K562 (cell line): ENCODE data around the gene KCNK4. TPM values are rescaled to one million over a fixed set of nuclear protein-coding genes. Genes with fewer than 3 reads are reported as not detected.

ENCODE experiments used
- ATAC-seq: fragments of 200-7000 bp; cut with Tn5 transposase; 3 replicates; pipeline ENCODE4 v1.9.1; 2020; ENCODE audit warnings: moderate library complexity
- BruUV-seq: library from RNA; stranded (reverse); fragments of 400-500 nt; replicated peaks from 2 replicates; lab custom pipeline; 2021; lab: Mats Ljungman, UMichigan
- CTCF ChIA-PET: fragments of 300-600 bp; formaldehyde crosslinking; extraction: SDS; loops from one replicate; lab custom pipeline; 2021; ENCODE audit warnings: low intra/inter-chr PET ratio; lab: Yijun Ruan, JAX
- POLR2A ChIA-PET: fragments of 300-600, 350-650 bp; sonication (Branson Sonifier 250); formaldehyde crosslinking; extraction: SDS; loops from one replicate; lab custom pipeline; 2021; ENCODE audit warnings: antibody characterized with exemption, inconsistent platforms; lab: Yijun Ruan, JAX
- DNase-seq, 4 experiments: peaks; one replicate each; pipeline versions ENCODE4 v3.0.0 to v3.0.0-alpha.2; 2011 to 2018; ENCODE audit warnings: low spot score in 3 of 4, mixed read lengths in 3 of 4; ENCODE audit errors: extremely low read depth in 1 of 4
- FAIRE-seq: peaks from 2 replicates; lab custom pipeline; 2011; peaks lifted over from hg19 to GRCh38; lab: Jason Lieb, UNC
- H2AFZ ChIP-seq: 2 replicates; pipeline ENCODE4 v1.6.0; 2011; ENCODE audit warnings: low read depth, low read length, control low read depth, inconsistent platforms
- H3K27ac ChIP-seq: fragments of 200-600 bp; 3 replicates; pipeline ENCODE4 v1.8.0; 2011; ENCODE audit warnings: low read depth, mild to moderate bottlenecking, control low read depth, inconsistent platforms, low read length, moderate library complexity, mixed read lengths; ENCODE audit errors: extremely low read depth
- H3K27me3 ChIP-seq, 2 experiments: fragments of 300-600 bp in 1 of 2; 2 replicates in 1 of 2; 3 replicates in 1 of 2; pipeline versions ENCODE4 v1.6.0 to v1.8.0; 2011; ENCODE audit warnings: inconsistent platforms in 2 of 2, low read length in 2 of 2, mild to moderate bottlenecking in 1 of 2, mixed read lengths in 1 of 2, moderate library complexity in 1 of 2; ENCODE audit not compliant: control insufficient read depth in 2 of 2, insufficient read depth in 2 of 2
- H3K36me3 ChIP-seq: fragments of 300-600 bp; 3 replicates; pipeline ENCODE4 v1.8.0; 2011; ENCODE audit warnings: mild to moderate bottlenecking, low read length, inconsistent platforms; ENCODE audit not compliant: control insufficient read depth, insufficient read depth
- H3K4me1 ChIP-seq, 2 experiments: fragments of 200-600 bp in 1 of 2; replicated peaks in 1 of 2; 2 replicates in 1 of 2; 3 replicates in 1 of 2; pipeline versions ENCODE4 v1.5.1 to v1.8.0; 2011; ENCODE audit warnings: inconsistent platforms in 2 of 2, low read length in 2 of 2, mild to moderate bottlenecking in 1 of 2, mixed read lengths in 1 of 2, moderate library complexity in 1 of 2; ENCODE audit not compliant: control insufficient read depth in 2 of 2, insufficient read depth in 2 of 2
- H3K4me2 ChIP-seq: 2 replicates; pipeline ENCODE4 v1.6.1; 2011; ENCODE audit warnings: low read length, control low read depth, inconsistent platforms, mixed read lengths; ENCODE audit not compliant: insufficient read depth
- H3K4me3 ChIP-seq: fragments of 200-600 bp; sonication (generic), shearing (Covaris generic); 2 replicates; pipeline ENCODE4 v1.5.1; 2016; ENCODE audit warnings: control low read depth, inconsistent platforms
- H3K79me2 ChIP-seq: fragments of 200-600 bp; 3 replicates; pipeline ENCODE4 v1.8.0; 2011; ENCODE audit warnings: low read length, inconsistent platforms; ENCODE audit not compliant: control insufficient read depth, insufficient read depth
- H3K9ac ChIP-seq, 2 experiments: 2 replicates each; pipeline versions ENCODE4 v1.6.0 to v1.6.1; 2011; ENCODE audit warnings: low read depth in 2 of 2, low read length in 2 of 2, control low read depth in 1 of 2, inconsistent platforms in 1 of 2, mild to moderate bottlenecking in 1 of 2, mixed read lengths in 1 of 2; ENCODE audit not compliant: insufficient read depth in 1 of 2
- H3K9me1 ChIP-seq: one replicate; pipeline ENCODE4 v1.6.0; 2011; ENCODE audit warnings: inconsistent platforms, mild to moderate bottlenecking, low read length, moderate library complexity; ENCODE audit not compliant: control insufficient read depth, insufficient read depth
- H3K9me3 ChIP-seq: replicated peaks from 2 replicates; pipeline ENCODE4 v1.5.1; 2011; ENCODE audit warnings: low read depth, low read length, inconsistent platforms; ENCODE audit not compliant: control insufficient read depth, insufficient read depth
- H4K20me1 ChIP-seq: replicated peaks from 2 replicates; pipeline ENCODE4 v1.6.1; 2011; ENCODE audit warnings: low read length, inconsistent platforms, mixed read lengths; ENCODE audit not compliant: control insufficient read depth, insufficient read depth
- CCAR2 ChIP-seq: fragments of 200-400 bp; formaldehyde crosslinking; IDR thresholded peaks from 2 replicates; pipeline ENCODE4 v1.6.1; 2017; ENCODE audit warnings: mild to moderate bottlenecking, low read depth, low read length
- CREB1 ChIP-seq, 2 experiments: sonication (generic) in 1 of 2; formaldehyde crosslinking in 1 of 2; IDR thresholded peaks; 2 replicates each; pipeline versions ENCODE4 v1.6.1 to v1.8.0; 2012 to 2022; ENCODE audit warnings: inconsistent platforms in 1 of 2, mild to moderate bottlenecking in 1 of 2, missing genetic modification reagents in 1 of 2, moderate library complexity in 1 of 2
- EGR1 ChIP-seq: fragments of 450-650 bp; conservative IDR thresholded peaks from 2 replicates; pipeline ENCODE4 v1.6.1; 2017; ENCODE audit warnings: mild to moderate bottlenecking
- ELF2 ChIP-seq: fragments of 250-450 bp; sonication (Bioruptor Pico); IDR thresholded peaks from 2 replicates; pipeline ENCODE4 v1.5.0; 2021; ENCODE audit warnings: mild to moderate bottlenecking
- GATAD2A ChIP-seq: fragments of 450-650 bp; IDR thresholded peaks from 2 replicates; pipeline ENCODE4 v1.6.1; 2017
- HMGN3 ChIP-seq: IDR thresholded peaks from 2 replicates; pipeline ENCODE4 v1.6.1; 2011; ENCODE audit warnings: borderline replicate concordance, low read depth, mild to moderate bottlenecking, mixed read lengths, low read length; ENCODE audit not compliant: insufficient read length; ENCODE audit errors: extremely low read depth
- ILF3 ChIP-seq: fragments of 450-650 bp; IDR thresholded peaks from 2 replicates; pipeline ENCODE4 v1.6.1; 2018; ENCODE audit warnings: antibody characterized with exemption, mild to moderate bottlenecking, moderate library complexity, borderline replicate concordance
- MGA ChIP-seq: fragments of 450-650 bp; IDR thresholded peaks from 2 replicates; pipeline ENCODE4 v1.6.1; 2016; ENCODE audit warnings: mild to moderate bottlenecking, moderate library complexity
- TCFL5 ChIP-seq: fragments of 250-450 bp; sonication (Bioruptor Pico); conservative IDR thresholded peaks from 2 replicates; pipeline ENCODE4 v1.6.1; 2021; ENCODE audit warnings: mild to moderate bottlenecking, moderate library complexity, matching md5 sums
- ZNF274 ChIP-seq: IDR thresholded peaks from 2 replicates; pipeline ENCODE4 v1.6.1; 2011; ENCODE audit warnings: low read depth, mild to moderate bottlenecking, low read length, moderate library complexity, borderline replicate concordance
- ZNF77 ChIP-seq: fragments of 250-450 bp; sonication (Bioruptor Pico); IDR thresholded peaks from 2 replicates; pipeline ENCODE4 v1.5.0; 2020
- WGBS: fragments of 100-300 bp; shearing (Covaris generic); methylation state at CpG from one replicate; pipeline ENCODE4 v1.1.6; 2016; ENCODE audit warnings: low coverage, mixed read lengths; ENCODE audit not compliant: insufficient coverage; ENCODE audit errors: missing lambda C conversion rate; 5-methylcytosine and 5-hydroxymethylcytosine counted together
- in situ Hi-C: fragments of 300-500 bp; cut with MboI; formaldehyde crosslinking; loops from 4 replicates; pipeline ENCODE4 v1.15.0; 2018; ENCODE audit warnings: inconsistent platforms, mixed read lengths
- intact Hi-C: fragments of 100-400 bp; cut with micrococcal nuclease; formaldehyde crosslinking; loops from 2 replicates; pipeline ENCODE4 v1.14.2; 2022
- polyA plus RNA-seq, 8 experiments: library from polyadenylated mRNA; depleted of rRNA in 4 of 8; stranded (reverse) in 5 of 8; unstranded in 3 of 8; fragments of >200 nt; fragmentation: Nextera tagmentation in 2 of 8; fragmentation: Illumina TruSeq in 1 of 8; extraction: Ambion mirVana in 2 of 8; extraction: Trizol in 1 of 8; gene quantifications; 2 replicates each; pipeline versions ENCODE4 v1.2.1 to v1.2.3, GENCODE V29; 2011 to 2014; ENCODE audit warnings: inconsistent platforms in 1 of 8, missing spikeins in 1 of 8
- total RNA-seq, 7 experiments: library from RNA; depleted of rRNA in 6 of 7; stranded (reverse); fragments of >200 nt in 6 of 7; fragmentation: Illumina TruSeq in 2 of 7; extraction: Trizol in 2 of 7; gene quantifications; 2 replicates each; pipeline versions ENCODE4 v1.2.1 to v1.2.3, GENCODE V29; 2011 to 2021; ENCODE audit warnings: low replicate concordance in 1 of 7

KCNK4 gene
- total and polyA plus RNA-seq, 9 of the 15 experiments (the other 6 are each of a cell fraction or from before 2014, with no cell fraction given), result not detected

GRCh38 chr11:64340671-64341335 lies 49.7 kb downstream of the KCNK4 start:
- Histone ChIP-seq H3K9me3 (no peaks in the 10 kb centered on the region), H3K79me2 (no peaks in the 10 kb centered on the region), H3K9ac (peak overlapping the region; percentile 36 to 77; a peak in 3 of 4 replicates), H2AFZ (peak overlapping the region; percentile 86), H3K4me2 (peak overlapping the region; percentile 75), H3K27ac (no peak overlapping the region; the same call in 2 of the 3 replicates), H3K4me3 (peak overlapping the region; percentile 28), H3K9me1 (no peaks in the 10 kb centered on the region), H4K20me1 (no peaks in the 10 kb centered on the region; the same call in 1 of the 2 replicates), H3K27me3 (no peaks in the 10 kb centered on the region), H3K36me3 (no peaks in the 10 kb centered on the region), H3K4me1 (peaks cover 25 to 64% of the 10 kb centered on the region in 2 experiments; a peak in 4 of 5 replicates)
- ChIA-PET POLR2A (interaction anchor here (0.6 to 2.6 kb wide), 10 partner anchors 9 to 785 kb away, joined by 3 to 20 read pairs (median 3); partner anchors contain the start of genes PRDX5 and TRMT112), CTCF (no interaction called here)
- 9% methylated on average over 12 of the region's 33 CpGs for WGBS
- in situ Hi-C loops, result no loop called here
- BruUV-seq, result no TSS peak
- FAIRE-seq, result no peak
- peak; percentile 63 for ATAC-seq
- intact Hi-C loops, result no loop called here
- DNase-seq, result peak; percentile 66 to 83 (median 80)
- no peak for TF ChIP-seq ZNF274
- no peak for TF ChIP-seq ZNF77 (CRISPR knock-in tag)
- TF ChIP-seq GATAD2A, result no peak
- peak; percentile 65 for TF ChIP-seq HMGN3
- TF ChIP-seq CCAR2, result no peak
- no peak for TF ChIP-seq ELF2 (CRISPR knock-in tag)
- TF ChIP-seq TCFL5 (CRISPR knock-in tag), result no peak
- TF ChIP-seq ILF3, result no peak
- TF ChIP-seq CREB1 (IDR thresholded peaks at IDR 0.05), result no peak
- no peak for TF ChIP-seq CREB1 (CRISPR knock-in tag; IDR thresholded peaks at IDR 0.05)
- no peak for TF ChIP-seq MGA
- TF ChIP-seq EGR1, result peak; percentile 73
